Naive B cell (primary cell): ENCODE measurements around the gene KRTAP4-16. TPM values are rescaled to one million over a fixed set of nuclear protein-coding genes. Genes with fewer than 3 reads are reported as not detected.
A peak's percentile ranks its signal among the peaks of the same experiment; 100 is the strongest.
"Not testable (repeated sequence)": the region's sequence is repeated elsewhere in the genome, so short reads cannot be mapped to it uniquely, and the experiment has no call there.

Source experiments
- ATAC-seq, 2 donors: fragments of 150-1000 bp; cut with Tn5 transposase; 2 replicates each; pipeline ENCODE4 v1.10.0; 2021; ENCODE audit warnings: low read depth in 2 of 2, mild to moderate bottlenecking in 2 of 2, moderate library complexity in 2 of 2
- DNase-seq: peaks from one replicate; pipeline ENCODE4 v3.0.0; 2022
- H3K27ac Mint-ChIP-seq, 6 donors: one replicate each; pipeline ENCODE4 v1.8.0; 2020 to 2022; ENCODE audit warnings: mild to moderate bottlenecking in 6 of 6, mixed read lengths in 6 of 6, moderate library complexity in 5 of 6, inconsistent platforms in 2 of 6
- H3K27me3 Mint-ChIP-seq, 3 donors: one replicate each; pipeline ENCODE4 v1.8.0; 2021 to 2022; ENCODE audit warnings: mixed read lengths in 3 of 3, mild to moderate bottlenecking in 1 of 3
- H3K36me3 Mint-ChIP-seq, 2 donors: one replicate each; pipeline ENCODE4 v1.8.0; 2020 to 2022; ENCODE audit warnings: mixed read lengths in 2 of 2, inconsistent platforms in 1 of 2, mild to moderate bottlenecking in 1 of 2
- H3K4me1 Mint-ChIP-seq, 3 donors: one replicate each; pipeline ENCODE4 v1.8.0; 2020 to 2022; ENCODE audit warnings: mixed read lengths in 3 of 3, inconsistent platforms in 1 of 3, mild to moderate bottlenecking in 1 of 3, moderate library complexity in 1 of 3
- H3K4me3 Mint-ChIP-seq, 8 donors: one replicate each; pipeline ENCODE4 v1.8.0; 2020 to 2022; ENCODE audit warnings: mild to moderate bottlenecking in 8 of 8, mixed read lengths in 8 of 8, moderate library complexity in 8 of 8, inconsistent platforms in 2 of 8
- H3K9me3 Mint-ChIP-seq, 7 donors: one replicate each; pipeline ENCODE4 v1.8.0; 2020 to 2022; ENCODE audit warnings: mixed read lengths in 7 of 7, mild to moderate bottlenecking in 5 of 7, inconsistent platforms in 2 of 7, moderate library complexity in 1 of 7
- polyA plus RNA-seq, 6 donors: library from polyadenylated mRNA; unstranded; fragments of 300-500 nt; fragmentation: Illumina TruSeq; gene quantifications; one replicate each; pipeline ENCODE4 v1.2.3, GENCODE V29; 2021; ENCODE audit warnings: low read depth in 6 of 6

Gene KRTAP4-16
- not detected for polyA plus RNA-seq

DNA sequence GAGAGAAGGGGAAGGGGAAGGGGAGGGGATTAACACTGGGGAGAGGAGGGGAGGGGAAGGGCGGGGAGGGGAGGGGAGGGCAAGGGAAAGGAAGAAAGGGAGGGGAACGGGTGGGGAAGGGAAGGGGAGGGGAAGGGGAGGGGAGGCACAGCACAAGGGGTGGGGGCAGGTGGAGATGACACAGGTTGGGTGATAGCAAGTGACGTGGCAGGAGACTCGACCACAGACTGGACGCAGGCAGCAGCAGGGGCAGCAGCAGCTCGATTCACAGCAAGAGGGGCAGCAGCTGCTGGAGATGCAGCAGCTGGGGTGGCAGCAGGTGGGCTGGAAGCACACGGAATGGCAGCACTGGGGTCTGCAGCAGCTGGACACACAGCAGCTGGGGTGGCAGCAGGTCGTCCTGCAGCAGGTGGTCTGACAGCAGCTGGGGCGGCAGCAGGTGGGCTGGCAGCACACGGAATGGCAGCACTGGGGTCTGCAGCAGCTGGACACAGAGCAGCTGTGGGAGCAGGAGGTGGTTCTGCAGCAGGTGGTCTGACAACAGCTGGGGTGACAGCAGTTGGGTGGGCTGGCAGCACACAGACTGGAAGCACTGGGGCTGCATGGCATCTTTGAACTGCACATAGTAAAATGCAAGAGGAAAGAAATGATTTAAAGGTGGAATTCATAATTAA, at the start of gene KRTAP4-16:
TSS of gene KRTAP4-16 (minus strand) at position 624 of the 674 bp plus-strand sequence. CDS start at position 624, 0 bp downstream.
- Mint-ChIP-seq H3K9me3 (no peaks in the 10 kb centered on the region), H3K4me3 (peak within 1 kb of the TSS in 3 of 8 donors; percentile 35 to 67 (median 47)), H3K27me3 (peaks cover 0 to 10% (median 9%) of the 10 kb centered on the region in 3 donors), H3K4me1 (peaks cover 19 to 41% (median 25%) of the 10 kb centered on the region in 3 donors), H3K36me3 (no peaks in the 10 kb centered on the region), H3K27ac (peak within 1 kb of the TSS in 4 of 6 donors; percentile 57 to 81 (median 72))
- ATAC-seq (no peak), DNase-seq (no peak)

DNA sequence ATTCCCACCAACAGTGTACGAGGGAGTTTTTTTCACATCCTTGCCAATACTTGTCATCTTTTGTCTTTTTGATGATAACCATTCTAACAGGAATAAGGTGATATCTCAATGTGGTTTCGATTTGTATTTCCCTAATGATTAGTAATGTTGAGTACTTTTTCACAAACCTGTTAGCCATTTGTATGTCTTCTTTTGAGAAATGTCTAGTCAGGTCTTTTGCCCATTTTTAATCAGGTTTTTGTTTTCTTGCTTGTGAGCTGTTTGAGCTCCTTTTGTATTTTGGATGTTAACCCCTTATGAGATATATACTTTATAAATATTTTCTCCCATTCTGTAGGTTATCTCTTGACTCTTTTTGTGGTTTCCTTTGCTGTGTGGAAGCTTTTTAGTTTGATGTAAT, 49.5 kb upstream of the KRTAP4-16 start:
- DNase-seq (no peak), ATAC-seq (no peak)
- peaks cover 0 to 5% (median 4%) of the 10 kb centered on the region in 3 donors for H3K27me3 Mint-ChIP-seq
- no peak overlapping the region for H3K27ac Mint-ChIP-seq
- no peak overlapping the region for H3K4me3 Mint-ChIP-seq
- peaks cover 13 to 18% (median 16%) of the 10 kb centered on the region in 3 donors for H3K4me1 Mint-ChIP-seq
- H3K36me3 Mint-ChIP-seq: no peaks in the 10 kb centered on the region
- peaks cover 0 to 4% (median 0%) of the 10 kb centered on the region in 7 donors for H3K9me3 Mint-ChIP-seq

DNA sequence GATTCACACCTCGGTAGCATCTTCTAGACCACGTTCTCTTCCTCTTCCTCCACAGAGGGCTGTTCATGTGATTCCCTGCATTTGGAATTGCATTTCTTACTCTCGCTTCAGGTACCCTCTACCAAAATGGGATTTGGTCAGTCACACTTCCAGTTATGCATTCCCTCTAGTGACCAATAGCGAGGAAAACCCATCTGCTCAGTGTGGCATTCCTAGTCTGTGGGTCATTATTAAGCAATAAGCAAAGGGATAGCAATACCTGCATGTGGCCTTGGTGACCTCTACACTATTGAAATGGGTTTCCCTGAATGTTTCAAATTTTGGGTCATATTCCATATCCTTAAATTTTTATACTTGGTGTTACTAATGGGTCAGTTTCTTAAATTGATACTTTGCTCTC, 48.0 kb upstream of the KRTAP4-16 start:
- Mint-ChIP-seq H3K27ac (no peak overlapping the region), H3K4me1 (peaks cover 15 to 18% (median 16%) of the 10 kb centered on the region in 3 donors), H3K4me3 (no peak overlapping the region), H3K9me3 (peaks cover 0 to 4% (median 2%) of the 10 kb centered on the region in 7 donors), H3K36me3 (no peaks in the 10 kb centered on the region), H3K27me3 (peaks cover 0 to 5% (median 4%) of the 10 kb centered on the region in 3 donors)
- DNase-seq: no peak
- ATAC-seq: no peak

DNA sequence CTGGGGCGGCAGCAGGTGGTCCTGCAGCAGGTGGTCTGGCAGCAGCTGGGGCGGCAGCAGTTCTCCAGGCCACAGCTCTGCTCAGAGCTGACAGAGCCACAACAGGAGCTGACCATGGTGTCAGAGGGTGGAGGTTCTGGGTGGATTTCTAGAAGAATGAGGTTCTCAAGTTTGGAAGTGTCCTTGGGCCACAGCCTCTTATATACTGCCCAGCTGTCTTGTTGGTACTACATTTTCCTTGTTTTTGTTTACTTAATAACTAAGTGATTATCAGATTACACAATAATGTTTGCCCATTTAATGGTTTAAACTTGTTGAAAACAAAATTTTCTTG, 47.6 kb upstream of the KRTAP4-16 start, which contains the start of gene KRTAP4-5:
TSS of gene KRTAP4-5 (minus strand) at position 174 of the 334 bp plus-strand sequence. CDS start at position 116, 58 bp downstream.
- DNase-seq: no peak
- H3K27me3 Mint-ChIP-seq: peaks cover 0 to 5% (median 4%) of the 10 kb centered on the region in 3 donors
- H3K4me3 Mint-ChIP-seq: no peak within 1 kb of the TSS
- peak within 1 kb of the TSS in 3 of 6 donors; percentile 45 to 96 (median 64) for H3K27ac Mint-ChIP-seq
- ATAC-seq: no peak
- H3K36me3 Mint-ChIP-seq: no peaks in the 10 kb centered on the region
- H3K9me3 Mint-ChIP-seq: peaks cover 0 to 5% (median 4%) of the 10 kb centered on the region in 7 donors
- H3K4me1 Mint-ChIP-seq: peaks cover 16 to 18% (median 17%) of the 10 kb centered on the region in 3 donors

DNA sequence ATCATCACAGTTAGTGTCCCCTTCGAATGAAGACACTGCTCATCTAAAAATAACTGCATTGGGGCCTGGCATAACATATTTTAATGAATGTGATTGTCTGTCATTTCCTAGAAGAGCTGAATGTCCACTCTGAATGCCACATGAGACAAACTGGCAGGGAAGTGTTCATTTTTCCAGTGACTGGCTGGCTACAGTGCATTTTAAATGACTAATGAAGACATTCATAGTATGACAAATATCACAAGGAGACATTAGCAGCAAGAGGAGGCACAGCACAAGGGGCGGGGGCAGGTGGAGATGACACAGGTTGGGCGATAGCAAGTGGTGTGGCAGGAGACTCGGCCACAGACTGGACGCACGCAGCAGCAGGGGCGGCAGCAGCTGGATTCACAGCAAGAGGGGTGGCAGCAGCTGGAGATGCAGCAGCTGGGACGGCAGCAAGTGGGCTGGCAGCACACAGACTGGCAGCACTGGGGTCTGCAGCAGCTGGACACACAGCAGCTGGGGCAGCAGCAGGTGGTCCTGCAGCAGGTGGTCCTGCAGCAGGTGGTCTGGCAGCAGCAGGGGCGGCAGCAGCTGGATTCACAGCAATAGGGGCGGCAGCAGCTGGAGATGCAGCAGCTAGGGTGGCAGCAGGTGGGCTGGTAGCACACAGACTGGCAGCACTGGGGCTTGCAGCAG, 47.1 kb upstream of the KRTAP4-16 start:
- H3K27me3 Mint-ChIP-seq, H3K9me3 Mint-ChIP-seq, DNase-seq, H3K4me3 Mint-ChIP-seq, ATAC-seq, H3K36me3 Mint-ChIP-seq: not testable (repeated sequence)
- H3K27ac Mint-ChIP-seq: peak overlapping the region in 2 of 6 donors; percentile 64 to 96
- H3K4me1 Mint-ChIP-seq: peaks cover 11 to 17% (median 15%) of the 10 kb centered on the region in 3 donors

DNA sequence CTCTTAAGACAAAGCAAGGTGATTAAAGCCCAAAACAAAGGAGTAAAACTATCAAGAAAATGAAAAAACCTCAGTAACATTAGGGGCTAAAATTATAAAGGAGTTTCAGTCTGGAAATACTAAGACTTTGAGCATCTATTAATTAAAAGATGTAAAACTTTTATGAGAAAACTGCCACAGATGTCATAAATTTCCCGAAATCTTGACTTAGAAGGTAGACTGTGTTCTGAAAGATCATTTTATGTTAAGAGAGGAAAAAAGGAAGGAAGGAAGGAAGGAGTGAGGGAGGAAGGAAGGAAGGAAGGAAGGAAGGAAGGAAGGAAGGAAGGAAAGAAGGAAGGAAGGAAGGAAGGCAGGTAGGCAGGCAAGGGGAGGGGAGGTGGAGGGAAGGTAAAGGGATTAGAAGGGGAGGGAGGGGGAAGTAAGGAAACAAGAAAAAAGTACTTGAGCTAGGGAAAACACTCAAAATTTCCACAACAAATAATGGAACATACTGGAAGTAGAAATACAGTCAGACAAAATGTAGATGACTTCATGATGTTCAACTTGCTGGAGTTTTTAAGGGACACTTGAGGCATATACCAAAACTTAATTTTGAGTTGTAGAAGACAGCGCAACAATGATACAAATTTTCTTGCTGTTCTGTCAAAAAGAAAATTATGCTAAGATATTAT, 45.7 kb upstream of the KRTAP4-16 start:
- peaks cover 0 to 5% (median 4%) of the 10 kb centered on the region in 3 donors for H3K27me3 Mint-ChIP-seq
- peaks cover 9 to 20% (median 13%) of the 10 kb centered on the region in 7 donors for H3K9me3 Mint-ChIP-seq
- DNase-seq (no peak), ATAC-seq (no peak)
- peak overlapping the region in 5 of 6 donors; percentile 1 to 57 (median 27) for H3K27ac Mint-ChIP-seq
- peaks cover 6 to 15% of the 10 kb centered on the region in 2 donors for H3K36me3 Mint-ChIP-seq
- peak overlapping the region in 1 of 8 donors; percentile 64 for H3K4me3 Mint-ChIP-seq
- peaks cover 8 to 17% (median 10%) of the 10 kb centered on the region in 3 donors for H3K4me1 Mint-ChIP-seq

DNA sequence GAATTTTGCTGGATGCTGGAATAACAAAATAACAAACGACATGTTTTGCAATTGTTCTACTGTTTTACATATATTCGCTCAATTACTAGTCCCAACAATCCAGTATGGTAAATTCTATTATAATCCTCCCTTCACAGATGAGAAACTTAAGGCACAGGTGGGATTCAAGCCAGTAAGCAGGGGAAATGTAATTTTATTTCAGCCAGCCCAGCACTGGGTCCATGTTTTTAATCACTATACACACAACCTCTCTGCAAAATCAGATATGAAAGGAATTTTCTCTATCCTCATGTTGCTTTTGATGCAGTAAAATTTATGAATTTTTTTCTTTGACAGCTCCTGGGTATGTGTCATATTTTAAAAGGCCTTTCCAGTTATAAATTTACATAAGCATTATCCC, 43.3 kb upstream of the KRTAP4-16 start:
- Mint-ChIP-seq H3K9me3 (peaks cover 14 to 41% (median 31%) of the 10 kb centered on the region in 7 donors), H3K4me1 (peaks cover 14 to 20% (median 16%) of the 10 kb centered on the region in 3 donors), H3K4me3 (peak overlapping the region in 1 of 8 donors; percentile 78), H3K36me3 (peaks cover 14 to 33% of the 10 kb centered on the region in 2 donors), H3K27me3 (peaks cover 0 to 5% (median 4%) of the 10 kb centered on the region in 3 donors), H3K27ac (peak overlapping the region in 3 of 6 donors; percentile 93 to 94 (median 93))
- ATAC-seq (no peak), DNase-seq (no peak)

DNA sequence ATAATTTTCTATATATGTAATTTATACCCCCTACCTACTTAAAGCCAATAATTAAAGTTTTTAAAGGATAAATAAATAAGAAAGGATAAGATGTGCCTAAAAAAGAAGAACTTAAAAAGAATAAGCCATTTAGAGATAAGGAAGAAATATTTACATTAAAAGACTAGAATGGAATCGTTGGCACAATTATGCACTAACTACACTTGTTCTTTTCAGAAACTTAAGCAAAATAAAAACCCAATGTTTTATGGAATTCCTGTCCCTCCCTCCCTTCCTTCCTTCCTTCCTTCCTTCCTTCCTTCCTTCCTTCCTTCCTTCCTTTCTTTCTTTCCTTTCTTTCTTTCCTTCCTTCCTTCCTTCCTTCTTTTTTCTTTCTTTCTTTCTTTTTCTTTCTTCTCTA, 42.8 kb upstream of the KRTAP4-16 start:
- H3K4me3 Mint-ChIP-seq: peak overlapping the region in 1 of 8 donors; percentile 78
- H3K27me3 Mint-ChIP-seq: peaks cover 0 to 6% (median 4%) of the 10 kb centered on the region in 3 donors

DNA sequence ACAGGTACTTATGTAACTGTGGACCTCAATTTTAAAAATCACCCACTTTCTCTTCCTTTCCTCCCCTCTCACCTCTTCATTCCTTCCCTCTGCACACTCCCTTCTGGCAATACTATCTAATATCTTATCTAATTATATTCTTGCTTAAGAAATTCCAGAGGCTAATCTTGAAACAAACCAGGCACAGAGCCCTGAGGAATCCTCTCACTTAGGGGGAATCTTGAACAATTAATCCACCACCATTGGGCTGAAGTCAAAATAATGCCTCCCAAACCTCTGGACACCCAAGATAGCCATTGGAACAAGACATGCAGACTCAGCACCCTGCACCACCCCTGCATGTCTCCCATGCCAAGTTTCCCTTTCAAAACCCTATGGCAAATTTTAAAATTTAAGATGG, 39.4 kb upstream of the KRTAP4-16 start:
- Mint-ChIP-seq H3K9me3 (peaks cover 22 to 73% (median 50%) of the 10 kb centered on the region in 7 donors), H3K36me3 (peaks cover 19 to 67% of the 10 kb centered on the region in 2 donors), H3K4me1 (peaks cover 10 to 18% (median 11%) of the 10 kb centered on the region in 3 donors), H3K27me3 (peaks cover 0 to 6% (median 0%) of the 10 kb centered on the region in 3 donors), H3K27ac (peak overlapping the region in 1 of 6 donors; percentile 64), H3K4me3 (no peak overlapping the region)
- DNase-seq (no peak), ATAC-seq (no peak)

More for the DNA sequence above, 42.8 kb upstream of the KRTAP4-16 start:
- Mint-ChIP-seq H3K27ac (peak overlapping the region in 3 of 6 donors; percentile 93 to 94 (median 93)), H3K4me1 (peaks cover 14 to 20% (median 16%) of the 10 kb centered on the region in 3 donors), H3K36me3 (peaks cover 14 to 36% of the 10 kb centered on the region in 2 donors), H3K9me3 (peaks cover 14 to 43% (median 32%) of the 10 kb centered on the region in 7 donors)
- no peak for ATAC-seq
- no peak for DNase-seq

DNA sequence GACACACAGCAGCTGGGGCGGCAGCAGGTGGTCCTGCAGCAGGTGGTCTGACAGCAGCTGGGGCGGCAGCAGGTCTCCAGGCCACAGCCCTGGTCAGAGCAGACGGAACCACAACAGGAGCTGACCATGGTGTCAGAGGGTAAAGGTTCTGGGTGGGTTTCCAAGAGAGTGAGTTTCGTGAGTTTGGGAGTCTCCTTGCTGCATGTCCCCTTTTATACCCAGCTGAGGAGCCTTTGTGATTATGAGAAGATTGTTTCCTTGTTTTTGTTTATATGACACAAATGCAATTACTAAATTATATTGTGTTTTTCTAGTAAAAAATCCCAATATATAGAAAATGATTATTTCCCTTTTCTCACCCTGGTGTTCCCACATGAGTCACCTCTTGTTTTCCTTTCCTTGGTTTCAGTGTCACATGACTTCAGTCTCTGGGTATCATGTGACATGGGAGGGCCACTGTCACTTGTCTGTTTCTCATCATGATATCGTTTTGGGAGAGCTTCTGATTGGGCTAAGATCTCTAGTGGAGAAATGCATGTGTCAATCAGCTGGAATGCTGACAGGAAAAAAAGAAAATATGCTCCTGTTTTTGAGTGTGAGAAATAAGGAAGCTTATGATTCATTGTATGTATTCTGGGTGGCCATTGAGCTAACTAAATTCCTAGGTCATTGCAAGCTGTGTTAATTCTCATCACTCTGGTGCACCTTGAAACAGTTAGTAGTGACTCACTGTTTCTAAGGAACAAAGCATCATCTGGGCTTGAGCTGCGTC, 38.5 kb upstream of the KRTAP4-16 start, which contains the start of gene KRTAP4-6:
TSS of gene KRTAP4-6 (minus strand) at position 185 of the 772 bp plus-strand sequence. CDS start at position 128, 57 bp downstream.
- Mint-ChIP-seq H3K27ac (peak within 1 kb of the TSS in 3 of 6 donors; percentile 33 to 82 (median 64)), H3K4me3 (no peak within 1 kb of the TSS), H3K27me3 (peaks cover 0 to 6% (median 0%) of the 10 kb centered on the region in 3 donors), H3K36me3 (peaks cover 19 to 67% of the 10 kb centered on the region in 2 donors), H3K9me3 (peaks cover 22 to 75% (median 50%) of the 10 kb centered on the region in 7 donors), H3K4me1 (peaks cover 10 to 18% (median 11%) of the 10 kb centered on the region in 3 donors)
- DNase-seq: no peak
- ATAC-seq: no peak

DNA sequence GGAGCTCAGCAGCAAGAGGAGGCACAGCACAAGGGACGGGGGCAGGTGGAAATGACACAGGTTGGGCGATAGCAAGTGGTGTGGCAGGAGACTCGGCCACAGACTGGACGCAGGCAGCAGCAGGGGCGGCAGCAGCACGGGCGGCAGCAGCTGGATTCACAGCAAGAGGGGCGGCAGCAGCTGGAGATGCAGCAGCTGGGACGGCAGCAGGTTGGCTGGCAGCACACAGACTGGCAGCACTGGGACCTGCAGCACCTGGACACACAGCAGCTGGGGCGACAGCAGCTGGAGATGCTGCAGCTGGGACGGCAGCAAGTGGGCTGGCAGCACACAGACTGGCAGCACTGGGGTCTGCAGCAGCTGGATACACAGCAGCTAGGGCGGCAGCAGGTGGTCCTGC, 37.9 kb upstream of the KRTAP4-16 start:
- not testable (repeated sequence) for DNase-seq, ATAC-seq, H3K27me3 Mint-ChIP-seq, H3K4me3 Mint-ChIP-seq
- Mint-ChIP-seq H3K9me3 (peaks cover 22 to 71% (median 45%) of the 10 kb centered on the region in 7 donors), H3K27ac (peak overlapping the region in 2 of 6 donors; percentile 33 to 82), H3K36me3 (peaks cover 19 to 67% of the 10 kb centered on the region in 2 donors), H3K4me1 (peaks cover 10 to 14% (median 14%) of the 10 kb centered on the region in 3 donors)
